H9 (cell line): ENCODE data around the gene PGLYRP2. TPM values are rescaled to one million over a fixed set of nuclear protein-coding genes. Genes with fewer than 3 reads are reported as not detected.

Experiments used
- DNase-seq: peaks from one replicate; pipeline ENCODE4 v3.0.0-alpha.2; 2017
- H2AFZ ChIP-seq: one replicate; pipeline ENCODE4 v1.6.1; 2013; ENCODE audit warnings: mild to moderate bottlenecking, low read length, control low read depth, moderate library complexity
- H2AK5ac ChIP-seq: 2 replicates; pipeline ENCODE4 v1.6.1; 2013; ENCODE audit warnings: low read length, control low read depth, mixed read lengths; ENCODE audit not compliant: insufficient read length
- H2BK120ac ChIP-seq: one replicate; pipeline ENCODE4 v1.6.1; 2013; ENCODE audit warnings: low read depth, mild to moderate bottlenecking, low read length, control low read depth, inconsistent platforms; ENCODE audit not compliant: poor library complexity, severe bottlenecking
- H2BK12ac ChIP-seq: 2 replicates; pipeline ENCODE4 v1.6.1; 2013; ENCODE audit warnings: low read length, control low read depth, mixed read lengths, low read depth; ENCODE audit not compliant: insufficient read length
- H2BK15ac ChIP-seq: 2 replicates; pipeline ENCODE4 v1.6.1; 2013; ENCODE audit warnings: low read depth, low read length, control low read depth
- H2BK20ac ChIP-seq: one replicate; pipeline ENCODE4 v1.6.1; 2013; ENCODE audit warnings: low read depth, mild to moderate bottlenecking, low read length, control low read depth, inconsistent platforms; ENCODE audit not compliant: poor library complexity, severe bottlenecking
- H2BK5ac ChIP-seq: 2 replicates; pipeline ENCODE4 v1.6.1; 2013; ENCODE audit warnings: low read length, control low read depth, mixed read lengths; ENCODE audit not compliant: insufficient read length
- H3K14ac ChIP-seq: 2 replicates; pipeline ENCODE4 v1.6.1; 2013; ENCODE audit warnings: low read length, control low read depth; ENCODE audit not compliant: insufficient read depth
- H3K18ac ChIP-seq: 2 replicates; pipeline ENCODE4 v1.6.1; 2013; ENCODE audit warnings: low read depth, mild to moderate bottlenecking, mixed read lengths, low read length, control low read depth; ENCODE audit not compliant: insufficient read length
- H3K23ac ChIP-seq: 2 replicates; pipeline ENCODE4 v1.6.1; 2013; ENCODE audit warnings: low read length, control low read depth, mixed read lengths, low read depth; ENCODE audit not compliant: insufficient read length
- H3K23me2 ChIP-seq: 2 replicates; pipeline ENCODE4 v1.6.1; 2013; ENCODE audit warnings: low read depth, mild to moderate bottlenecking, mixed read lengths, low read length, control low read depth; ENCODE audit not compliant: insufficient read length, poor library complexity, severe bottlenecking
- H3K27ac ChIP-seq: 2 replicates; pipeline ENCODE4 v1.5.1; 2013; ENCODE audit warnings: low read length, control low read depth, mixed read lengths, low read depth; ENCODE audit not compliant: insufficient read length
- H3K27me3 ChIP-seq: 2 replicates; pipeline ENCODE4 v1.6.1; 2013; ENCODE audit warnings: low read length, control low read depth, inconsistent platforms; ENCODE audit not compliant: insufficient read depth
- H3K4ac ChIP-seq: 2 replicates; pipeline ENCODE4 v1.6.1; 2013; ENCODE audit warnings: low read depth, mild to moderate bottlenecking, control low read depth, inconsistent platforms, low read length, moderate library complexity
- H3K4me1 ChIP-seq: 2 replicates; pipeline ENCODE4 v1.6.1; 2013; ENCODE audit warnings: low read length, control low read depth, inconsistent platforms; ENCODE audit not compliant: insufficient read depth
- H3K4me2 ChIP-seq: 2 replicates; pipeline ENCODE4 v1.6.1; 2013; ENCODE audit warnings: low read length, control low read depth, mixed read lengths; ENCODE audit not compliant: insufficient read length, insufficient read depth
- H3K56ac ChIP-seq: 2 replicates; pipeline ENCODE4 v1.6.1; 2013; ENCODE audit warnings: low read depth, mild to moderate bottlenecking, mixed read lengths, low read length, control low read depth; ENCODE audit not compliant: insufficient read length
- H3K79me1 ChIP-seq: 2 replicates; pipeline ENCODE4 v1.6.1; 2013; ENCODE audit warnings: low read depth, mild to moderate bottlenecking, moderate library complexity, low read length, control low read depth, inconsistent platforms; ENCODE audit not compliant: insufficient read depth, poor library complexity, severe bottlenecking
- H3K79me2 ChIP-seq: 2 replicates; pipeline ENCODE4 v1.6.1; 2013; ENCODE audit warnings: low read length, control low read depth, inconsistent platforms; ENCODE audit not compliant: insufficient read depth
- H3K9ac ChIP-seq: 2 replicates; pipeline ENCODE4 v1.6.1; 2013; ENCODE audit warnings: low read length, control low read depth, mixed read lengths; ENCODE audit not compliant: insufficient read length; ENCODE audit errors: extremely low read depth
- H3K9me3 ChIP-seq: one replicate; pipeline ENCODE4 v1.6.1; 2013; ENCODE audit warnings: low read depth, low read length, inconsistent platforms; ENCODE audit not compliant: control insufficient read depth
- H3T11ph ChIP-seq: one replicate; pipeline ENCODE4 v1.6.1; 2013; ENCODE audit warnings: mild to moderate bottlenecking, low read length, control low read depth, inconsistent platforms
- H4K20me1 ChIP-seq: one replicate; pipeline ENCODE4 v1.6.1; 2013; ENCODE audit not compliant: control insufficient read depth, insufficient read length, insufficient read depth
- H4K5ac ChIP-seq: 2 replicates; pipeline ENCODE4 v1.6.1; 2013; ENCODE audit warnings: low read depth, mild to moderate bottlenecking, mixed read lengths, low read length, control low read depth; ENCODE audit not compliant: insufficient read length
- H4K8ac ChIP-seq: replicated peaks from 2 replicates; pipeline ENCODE4 v1.6.1; 2013; ENCODE audit warnings: low read length, control low read depth, mixed read lengths, low read depth; ENCODE audit not compliant: insufficient read length
- H4K91ac ChIP-seq: 2 replicates; pipeline ENCODE4 v1.6.1; 2013; ENCODE audit warnings: low read depth, mild to moderate bottlenecking, moderate library complexity, mixed read lengths, low read length, control low read depth; ENCODE audit not compliant: insufficient read length
- H3K27ac Mint-ChIP-seq, 3 experiments: 2 replicates in 2 of 3; 3 replicates in 1 of 3; pipeline ENCODE4 v1.8.0; 2020 to 2021; ENCODE audit warnings: mixed read lengths in 3 of 3, mild to moderate bottlenecking in 1 of 3, moderate library complexity in 1 of 3
- H3K27me3 Mint-ChIP-seq: 2 replicates; pipeline ENCODE4 v1.8.0; 2021; ENCODE audit warnings: low read depth, mild to moderate bottlenecking, moderate library complexity, mixed read lengths
- H3K36me3 Mint-ChIP-seq, 3 experiments: 2 replicates in 2 of 3; 3 replicates in 1 of 3; pipeline ENCODE4 v1.8.0; 2020 to 2021; ENCODE audit warnings: low read depth in 3 of 3, mixed read lengths in 3 of 3; ENCODE audit not compliant: insufficient read depth in 1 of 3
- H3K4me1 Mint-ChIP-seq, 2 experiments: 2 replicates each; pipeline ENCODE4 v1.8.0; 2020; ENCODE audit warnings: mixed read lengths in 2 of 2
- H3K4me3 Mint-ChIP-seq, 2 experiments: 2 replicates in 1 of 2; 3 replicates in 1 of 2; pipeline ENCODE4 v1.8.0; 2020 to 2021; ENCODE audit warnings: mild to moderate bottlenecking in 2 of 2, mixed read lengths in 2 of 2, moderate library complexity in 1 of 2
- H3K9me3 Mint-ChIP-seq, 2 experiments: 2 replicates in 1 of 2; 3 replicates in 1 of 2; pipeline ENCODE4 v1.8.0; 2020; ENCODE audit warnings: mild to moderate bottlenecking in 2 of 2, mixed read lengths in 2 of 2, moderate library complexity in 1 of 2
- CTCF ChIP-seq: fragments of 200-600 bp; sonication (generic); conservative IDR thresholded peaks from 3 replicates; pipeline ENCODE4 v1.8.0; 2021; ENCODE audit warnings: antibody characterized with exemption, mild to moderate bottlenecking
- WGBS: extraction: QIAGEN DNeasy Blood & Tissue Kit; methylation state at CpG from one replicate; pipeline ENCODE4 v1.1.7; 2013; ENCODE audit warnings: missing lambda C conversion rate, low lambda C conversion rate, mixed read lengths; ENCODE audit not compliant: insufficient read length; ENCODE audit errors: extremely low coverage; 5-methylcytosine and 5-hydroxymethylcytosine counted together
- total RNA-seq: library from RNA; stranded (reverse); gene quantifications from 2 replicates; pipeline ENCODE4 v1.2.1, GENCODE V29; 2021

PGLYRP2 gene
- total RNA-seq, 1 experiment from 2014 or later, result not detected

GRCh38 chr19:15519433-15519976, 40.2 kb upstream of the PGLYRP2 start:
- Mint-ChIP-seq H3K36me3 (peaks cover 6 to 25% (median 21%) of the 10 kb centered on the region in 3 experiments; a peak in 6 of 7 replicates), H3K9me3 (peaks cover 63 to 91% of the 10 kb centered on the region in 2 experiments), H3K4me3 (no peak overlapping the region; a peak in 1 of 5 replicates), H3K4me1 (no peaks in the 10 kb centered on the region), H3K27me3 (peaks cover 6% of the 10 kb centered on the region), H3K27ac (no peak overlapping the region)
- H3K79me1 ChIP-seq, result no peaks in the 10 kb centered on the region
- no peak overlapping the region for H3K56ac ChIP-seq
- H2AFZ ChIP-seq, result no peak overlapping the region
- no peak overlapping the region for H3K4ac ChIP-seq
- no peaks in the 10 kb centered on the region for H3K23me2 ChIP-seq
- no peak overlapping the region for H4K91ac ChIP-seq
- no peak for TF ChIP-seq CTCF
- H2AK5ac ChIP-seq, result no peak overlapping the region
- WGBS, result no CpG with 5 or more reads among the region's 6 CpGs
- no peak overlapping the region for H2BK15ac ChIP-seq
- H3K4me2 ChIP-seq, result no peak overlapping the region
- no peak overlapping the region for H3K14ac ChIP-seq
- DNase-seq, result no peak
- H3K27me3 ChIP-seq, result no peaks in the 10 kb centered on the region
- no peaks in the 10 kb centered on the region for H3K4me1 ChIP-seq
- H2BK5ac ChIP-seq, result no peak overlapping the region
- H3K9ac ChIP-seq, result no peak overlapping the region
- H3K79me2 ChIP-seq, result no peaks in the 10 kb centered on the region
- H3K27ac ChIP-seq, result no peak overlapping the region
- no peak overlapping the region for H3T11ph ChIP-seq
- no peak overlapping the region for H3K23ac ChIP-seq
- no peaks in the 10 kb centered on the region for H4K20me1 ChIP-seq
- no peak overlapping the region for H4K5ac ChIP-seq
- no peak overlapping the region for H2BK20ac ChIP-seq
- H4K8ac ChIP-seq, result no peak overlapping the region
- H2BK120ac ChIP-seq, result no peak overlapping the region
- H2BK12ac ChIP-seq, result no peak overlapping the region
- no peak overlapping the region for H3K18ac ChIP-seq
- H3K9me3 ChIP-seq, result peaks cover 62% of the 10 kb centered on the region
